ENCODE results near the gene CCDC177. TPM values are rescaled to one million over a fixed set of nuclear protein-coding genes. Genes with fewer than 3 reads are reported as not detected.
A peak's percentile ranks its signal among the peaks of the same experiment; 100 is the strongest.

The CCDC177 gene
- total and polyA plus RNA-seq, 4 donors, result 0.08 TPM; not detected in 3

DNA sequence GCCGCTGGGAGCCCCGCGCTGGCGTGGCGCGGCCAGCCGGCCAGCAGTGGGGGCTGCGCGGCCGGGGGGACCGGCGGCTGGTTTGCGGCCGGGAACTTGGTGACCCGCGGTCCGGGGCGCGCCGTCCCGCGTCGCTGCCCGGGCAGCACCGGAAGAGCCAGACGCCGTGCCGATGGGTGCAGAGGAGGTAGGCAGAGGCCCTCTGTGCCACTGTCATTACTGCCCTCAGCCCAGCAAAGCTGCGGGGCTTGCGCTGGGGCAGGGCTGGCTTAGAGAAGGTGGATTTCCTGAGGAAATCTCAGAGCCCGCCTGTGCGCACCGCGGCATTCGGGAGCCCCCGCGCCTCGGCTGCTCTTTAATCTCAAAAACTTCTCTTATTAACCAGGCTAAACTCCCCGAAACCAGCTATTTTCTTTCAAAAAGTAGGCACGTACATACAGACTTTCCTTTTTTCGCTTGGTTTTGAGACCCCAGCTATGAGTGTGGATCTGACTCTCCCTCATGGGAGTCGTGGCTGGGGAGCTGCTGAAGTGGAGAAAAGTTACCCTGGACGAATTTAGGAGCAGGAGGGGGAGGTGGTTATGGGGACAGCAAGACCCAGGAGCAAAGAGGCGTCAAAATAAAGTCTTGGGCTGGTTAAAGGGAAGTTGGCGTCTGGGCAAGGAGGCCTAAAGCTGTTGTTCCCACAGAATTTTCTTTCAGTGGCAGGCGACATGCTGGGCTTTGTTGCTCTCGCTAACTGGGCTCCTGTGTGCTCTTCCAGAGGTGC is 37.5 kb upstream of the CCDC177 start:
- 1% methylated on average over 47 of the region's 47 CpGs for WGBS
- no peaks in the 10 kb centered on the region for H3K36me3 ChIP-seq (ENCODE audit: control insufficient read depth in 4 of 4, insufficient read depth in 3 of 4, low read depth in 1 of 4, low read length in 3 of 4)
- TF ChIP-seq HNF4G (IDR thresholded peaks at IDR 0.05) (no peak), ZBTB33 (IDR thresholded peaks at IDR 0.05) (no peak), YY1 (IDR thresholded peaks at IDR 0.05) (no peak), CTCF (IDR thresholded peaks at IDR 0.05; ENCODE audit: low read depth, low read length, missing input control) (no peak), SP1 (IDR thresholded peaks at IDR 0.05) (no peak), FOXA2 (IDR thresholded peaks at IDR 0.05) (no peak)
- TF ChIP-seq, protein P1, sequence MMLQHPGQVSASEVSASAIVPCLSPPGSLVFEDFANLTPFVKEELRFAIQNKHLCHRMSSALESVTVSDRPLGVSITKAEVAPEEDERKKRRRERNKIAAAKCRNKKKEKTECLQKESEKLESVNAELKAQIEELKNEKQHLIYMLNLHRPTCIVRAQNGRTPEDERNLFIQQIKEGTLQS (IDR thresholded peaks at IDR 0.05), result no peak
- TF ChIP-seq, protein P2, sequence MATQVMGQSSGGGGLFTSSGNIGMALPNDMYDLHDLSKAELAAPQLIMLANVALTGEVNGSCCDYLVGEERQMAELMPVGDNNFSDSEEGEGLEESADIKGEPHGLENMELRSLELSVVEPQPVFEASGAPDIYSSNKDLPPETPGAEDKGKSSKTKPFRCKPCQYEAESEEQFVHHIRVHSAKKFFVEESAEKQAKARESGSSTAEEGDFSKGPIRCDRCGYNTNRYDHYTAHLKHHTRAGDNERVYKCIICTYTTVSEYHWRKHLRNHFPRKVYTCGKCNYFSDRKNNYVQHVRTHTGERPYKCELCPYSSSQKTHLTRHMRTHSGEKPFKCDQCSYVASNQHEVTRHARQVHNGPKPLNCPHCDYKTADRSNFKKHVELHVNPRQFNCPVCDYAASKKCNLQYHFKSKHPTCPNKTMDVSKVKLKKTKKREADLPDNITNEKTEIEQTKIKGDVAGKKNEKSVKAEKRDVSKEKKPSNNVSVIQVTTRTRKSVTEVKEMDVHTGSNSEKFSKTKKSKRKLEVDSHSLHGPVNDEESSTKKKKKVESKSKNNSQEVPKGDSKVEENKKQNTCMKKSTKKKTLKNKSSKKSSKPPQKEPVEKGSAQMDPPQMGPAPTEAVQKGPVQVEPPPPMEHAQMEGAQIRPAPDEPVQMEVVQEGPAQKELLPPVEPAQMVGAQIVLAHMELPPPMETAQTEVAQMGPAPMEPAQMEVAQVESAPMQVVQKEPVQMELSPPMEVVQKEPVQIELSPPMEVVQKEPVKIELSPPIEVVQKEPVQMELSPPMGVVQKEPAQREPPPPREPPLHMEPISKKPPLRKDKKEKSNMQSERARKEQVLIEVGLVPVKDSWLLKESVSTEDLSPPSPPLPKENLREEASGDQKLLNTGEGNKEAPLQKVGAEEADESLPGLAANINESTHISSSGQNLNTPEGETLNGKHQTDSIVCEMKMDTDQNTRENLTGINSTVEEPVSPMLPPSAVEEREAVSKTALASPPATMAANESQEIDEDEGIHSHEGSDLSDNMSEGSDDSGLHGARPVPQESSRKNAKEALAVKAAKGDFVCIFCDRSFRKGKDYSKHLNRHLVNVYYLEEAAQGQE (IDR thresholded peaks at IDR 0.05), result no peak
- peaks cover 0 to 58% (median 48%) of the 10 kb centered on the region in 4 donors for H3K4me1 ChIP-seq (ENCODE audit: control insufficient read depth in 4 of 4, insufficient read depth in 4 of 4, low read length in 3 of 4)
- H3K9ac ChIP-seq (ENCODE audit: low read depth in 1 of 2, low read length in 2 of 2), result peak overlapping the region; percentile 92 to 93
- peak overlapping the region; percentile 79 to 92 (median 82) for H3K4me3 ChIP-seq (ENCODE audit: low read depth in 1 of 3, low read length in 3 of 3)
- peak overlapping the region; percentile 90 to 94 for H3K27ac ChIP-seq (ENCODE audit: low read depth in 1 of 2, low read length in 2 of 2)
- H3K9me3 ChIP-seq (ENCODE audit: control insufficient read depth in 4 of 4, low read length in 3 of 4), result no peaks in the 10 kb centered on the region
- no peaks in the 10 kb centered on the region for H3K27me3 ChIP-seq (ENCODE audit: control insufficient read depth in 4 of 4, insufficient read depth in 4 of 4, low read length in 3 of 4)
- DNase-seq (ENCODE audit: low spot score), result peak; percentile 54

GRCh38 chr14:69611172-69612013 is 36.7 kb upstream of the CCDC177 start, which contains the start of gene SUSD6:
SUSD6 (plus strand) TSS chr14:69611596; CDS start chr14:69658593, 46,997 bp downstream.
- no peaks in the 10 kb centered on the region for H3K36me3 ChIP-seq (ENCODE audit: control insufficient read depth in 4 of 4, insufficient read depth in 3 of 4, low read depth in 1 of 4, low read length in 3 of 4)
- H3K4me3 ChIP-seq (ENCODE audit: low read depth in 1 of 3, low read length in 3 of 3), result peak within 1 kb of the TSS; percentile 79 to 92 (median 82)
- H3K27me3 ChIP-seq (ENCODE audit: control insufficient read depth in 4 of 4, insufficient read depth in 4 of 4, low read length in 3 of 4), result no peaks in the 10 kb centered on the region
- peak within 1 kb of the TSS; percentile 90 to 94 for H3K27ac ChIP-seq (ENCODE audit: low read depth in 1 of 2, low read length in 2 of 2)
- H3K9me3 ChIP-seq (ENCODE audit: control insufficient read depth in 4 of 4, low read length in 3 of 4), result no peaks in the 10 kb centered on the region
- DNase-seq (ENCODE audit: low spot score), result peak; percentile 94
- TF ChIP-seq ZBTB33 (IDR thresholded peaks at IDR 0.05), result no peak
- TF ChIP-seq, protein P3, sequence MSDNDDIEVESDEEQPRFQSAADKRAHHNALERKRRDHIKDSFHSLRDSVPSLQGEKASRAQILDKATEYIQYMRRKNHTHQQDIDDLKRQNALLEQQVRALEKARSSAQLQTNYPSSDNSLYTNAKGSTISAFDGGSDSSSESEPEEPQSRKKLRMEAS (IDR thresholded peaks at IDR 0.05), result peak; percentile 71
- TF ChIP-seq, protein P2 (IDR thresholded peaks at IDR 0.05), result peak; percentile 46
- WGBS, result 1% methylated on average over 105 of the region's 105 CpGs
- H3K9ac ChIP-seq (ENCODE audit: low read depth in 1 of 2, low read length in 2 of 2), result peak within 1 kb of the TSS; percentile 92 to 93
- H3K4me1 ChIP-seq (ENCODE audit: control insufficient read depth in 4 of 4, insufficient read depth in 4 of 4, low read length in 3 of 4), result peaks cover 1 to 60% (median 50%) of the 10 kb centered on the region in 4 donors
